ENCODE results near the gene SP100.
"Not testable (repeated sequence)": the region's sequence is repeated elsewhere in the genome, so short reads cannot be mapped to it uniquely, and the experiment has no call there.

Gene SP100

DNA sequence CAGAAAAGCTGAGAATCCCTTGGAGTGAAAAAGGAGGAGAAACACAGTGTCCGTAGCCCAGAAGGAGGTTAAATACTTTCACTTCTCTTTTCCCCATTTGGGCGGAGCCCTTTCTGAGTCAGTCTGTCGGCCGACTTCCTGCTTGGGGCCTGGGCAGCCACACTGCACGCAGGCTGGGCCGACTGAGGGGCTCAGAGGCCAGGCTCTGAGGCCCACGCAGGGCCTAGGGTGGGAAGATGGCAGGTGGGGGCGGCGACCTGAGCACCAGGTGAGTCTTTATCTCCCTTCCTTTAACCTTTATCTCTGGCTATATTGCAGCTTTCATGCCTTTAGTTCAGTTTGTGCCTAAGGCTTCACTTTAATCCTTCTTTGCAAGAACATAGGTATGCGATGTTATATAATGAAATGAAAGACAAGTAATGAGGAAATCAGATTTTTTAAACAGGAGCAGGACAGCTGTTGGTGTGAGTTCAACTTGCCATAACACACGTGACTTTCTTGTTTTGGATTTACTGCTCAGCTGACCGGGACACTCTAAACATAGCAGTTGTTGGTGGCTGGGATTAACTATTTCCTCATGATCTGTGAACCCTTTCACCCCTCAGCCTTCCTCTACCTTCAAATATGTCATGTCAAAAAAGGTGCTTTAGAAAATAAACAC lies at the start of gene SP100:
Gene SP100 (plus strand): TSS at position 141 of the 661 bp plus-strand sequence. CDS start 96 bp downstream, at position 237.
- no peak for DNase-seq

DNA sequence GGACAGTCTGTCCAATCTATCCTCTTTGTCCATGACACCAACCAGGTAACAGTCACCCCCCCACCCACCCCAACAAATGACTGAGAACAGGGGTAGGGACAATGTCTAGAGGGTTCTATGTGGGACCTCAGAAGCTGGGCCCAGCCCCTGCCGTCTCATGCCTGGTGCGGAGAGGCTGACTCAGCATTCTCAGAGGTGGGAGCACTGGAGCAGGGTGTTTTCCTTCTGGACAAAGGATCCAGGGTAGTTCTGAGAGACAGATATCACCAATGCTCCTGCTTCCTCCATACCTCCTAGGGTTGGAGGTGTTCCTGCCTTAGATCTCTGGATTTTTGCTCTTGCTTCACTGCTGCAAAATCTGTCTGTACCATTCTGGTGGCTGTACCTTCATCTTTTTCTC lies 33.9 kb upstream of the SP100 start:
- DNase-seq: no peak

DNA sequence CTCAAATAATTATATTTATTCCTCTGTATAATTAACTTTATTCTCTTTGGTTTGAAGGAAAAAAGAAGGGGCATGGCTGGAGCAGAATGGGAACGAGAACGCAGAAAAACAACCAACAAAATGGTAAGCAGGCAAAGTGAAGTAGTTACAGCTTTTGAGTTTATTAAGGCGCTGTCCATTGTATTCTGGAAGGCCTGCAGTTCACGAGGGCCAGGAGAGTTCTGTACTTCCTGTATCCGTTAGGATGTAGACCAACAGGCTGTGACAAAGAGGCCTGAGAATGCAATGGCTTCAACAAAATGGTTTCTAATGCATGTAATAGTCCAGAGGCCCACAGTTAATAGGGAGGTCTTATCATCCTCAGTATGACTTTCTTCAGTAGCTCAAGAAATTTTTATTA lies 32.5 kb upstream of the SP100 start:
- DNase-seq: no peak

DNA sequence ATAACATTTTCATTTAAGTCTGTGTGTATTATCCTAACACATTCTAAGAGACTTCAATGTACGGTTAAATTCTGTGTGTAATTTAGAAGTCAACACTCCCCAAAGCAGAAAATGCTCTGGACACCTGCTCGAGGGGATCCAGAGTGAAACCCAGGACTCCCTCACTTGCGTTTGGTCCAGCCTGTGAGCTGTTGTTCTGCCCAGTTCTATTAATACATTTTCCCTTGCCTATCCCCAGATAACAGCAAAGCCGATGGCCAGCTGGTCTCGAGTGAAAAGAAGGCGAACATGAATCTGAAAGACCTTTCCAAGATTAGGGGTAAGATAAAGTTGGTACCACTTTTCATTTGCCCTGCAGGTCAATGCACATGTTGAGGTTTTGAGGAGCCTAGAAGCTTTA lies 31.0 kb upstream of the SP100 start:
- no peak for DNase-seq

DNA sequence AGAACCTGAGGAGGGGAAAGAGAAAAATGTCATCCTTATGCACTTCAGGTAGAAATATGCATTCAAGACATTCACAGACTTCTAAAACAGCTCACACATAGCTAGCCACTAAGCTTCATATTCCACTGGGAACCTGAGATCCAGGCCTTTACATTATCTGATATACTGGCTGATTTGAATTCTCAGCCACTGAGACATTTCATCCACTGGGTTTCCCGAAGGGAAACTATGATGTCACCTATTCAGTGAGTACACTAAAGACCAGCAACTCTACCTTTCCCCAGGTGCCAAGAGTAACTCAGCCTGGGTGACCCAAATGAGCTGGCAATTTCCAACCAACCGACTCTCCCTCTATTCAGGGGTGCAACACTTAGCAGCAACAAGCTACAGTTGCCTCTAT lies 21.7 kb upstream of the SP100 start:
- DNase-seq: no peak

DNA sequence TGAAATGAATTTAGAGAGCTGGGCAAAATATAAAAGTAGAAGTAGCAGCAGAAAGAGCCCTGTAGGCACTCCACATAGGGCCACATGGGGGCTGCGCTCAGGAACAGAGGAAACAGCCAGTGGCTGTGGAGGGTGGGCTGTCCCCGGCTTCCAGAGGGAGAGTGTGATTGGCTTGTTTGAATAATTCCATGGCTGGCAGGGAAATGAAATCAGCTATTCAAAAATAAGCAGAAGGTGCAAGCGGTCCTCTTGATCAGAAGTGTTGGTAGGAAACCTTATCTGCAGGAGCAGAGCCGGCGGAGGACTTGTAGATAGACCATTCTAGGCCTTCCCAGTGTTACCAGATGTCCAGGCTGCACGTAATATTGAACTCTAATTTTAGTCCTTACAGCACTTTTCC lies 17.3 kb upstream of the SP100 start:
- not testable (repeated sequence) for DNase-seq

DNA sequence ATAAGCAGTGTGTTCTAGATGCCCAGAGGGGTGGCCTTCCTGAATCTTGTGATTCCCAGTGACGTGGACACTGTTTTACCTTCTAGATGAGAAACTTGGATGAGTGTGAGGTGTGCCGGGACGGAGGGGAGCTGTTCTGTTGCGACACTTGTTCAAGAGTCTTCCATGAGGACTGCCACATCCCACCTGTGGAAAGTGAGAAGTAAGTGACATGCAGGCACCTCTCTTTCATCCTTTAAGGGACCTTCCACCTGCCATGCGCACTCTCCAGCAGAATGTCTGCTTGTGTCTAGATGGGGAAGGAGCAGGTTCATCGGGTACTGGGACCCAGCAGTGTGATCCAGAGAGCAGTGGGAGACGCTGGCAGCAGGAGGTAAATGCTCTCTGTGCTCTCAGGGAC lies 16.0 kb upstream of the SP100 start:
- DNase-seq: no peak

DNA sequence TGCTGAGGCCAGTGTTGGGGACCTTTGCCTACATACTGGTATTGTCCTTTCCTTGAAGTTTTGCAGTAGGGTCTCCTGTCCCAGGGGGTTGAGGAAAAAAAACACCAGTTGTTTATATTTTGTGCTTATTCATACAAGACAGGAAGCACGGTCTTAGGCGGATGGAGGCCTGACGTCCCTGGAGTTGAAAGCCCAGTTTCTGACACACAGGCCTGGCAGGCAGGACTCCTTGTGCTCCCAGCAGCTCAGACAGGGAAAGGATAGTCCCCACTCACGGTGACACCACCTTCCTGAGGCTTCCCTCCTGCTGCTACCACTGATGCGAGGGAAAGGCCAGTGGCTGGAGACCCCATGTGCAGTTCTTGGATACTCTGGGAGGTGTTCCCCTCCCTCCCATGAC lies 15.5 kb upstream of the SP100 start:
- DNase-seq: no peak

DNA sequence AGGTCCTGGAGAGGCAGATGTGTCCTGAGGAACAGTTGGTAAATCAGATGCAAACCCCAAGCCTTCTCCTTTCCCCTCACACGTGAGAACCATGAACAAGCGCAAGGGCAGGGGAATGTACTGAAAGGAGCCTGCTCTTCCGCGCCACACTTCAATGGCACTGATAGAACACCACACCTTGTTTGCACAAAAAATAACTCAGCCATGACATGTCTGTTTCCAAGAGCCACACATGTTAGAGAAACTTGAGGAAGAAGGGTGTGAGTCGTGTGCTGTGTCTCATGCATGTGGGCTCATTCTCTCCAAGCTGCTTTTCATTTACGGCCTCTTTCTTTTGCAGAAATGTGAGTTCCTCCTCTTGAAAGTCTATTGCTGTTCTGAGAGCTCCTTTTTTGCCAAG lies 15.0 kb upstream of the SP100 start:
- not testable (repeated sequence) for DNase-seq

DNA sequence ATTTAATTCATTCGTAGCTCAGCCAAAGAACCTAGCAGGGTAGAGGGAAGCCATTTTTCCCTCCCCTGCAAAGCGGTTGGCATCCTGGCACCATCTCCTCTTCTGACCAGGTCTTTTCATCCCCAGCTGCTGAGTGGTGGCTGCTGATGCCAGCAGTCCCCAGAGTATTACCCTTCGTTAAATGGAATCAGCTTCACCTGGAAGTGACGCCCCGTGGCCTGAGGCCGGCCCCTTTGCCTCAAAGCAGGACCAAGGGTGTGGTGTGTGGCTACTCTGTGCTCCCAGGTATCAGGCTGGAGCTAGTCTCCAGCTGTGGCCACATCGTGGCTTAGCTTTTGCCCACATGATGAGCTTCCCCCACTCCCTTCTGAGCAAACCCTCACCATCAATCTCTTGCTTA lies 12.3 kb upstream of the SP100 start:
- no peak for DNase-seq

DNA sequence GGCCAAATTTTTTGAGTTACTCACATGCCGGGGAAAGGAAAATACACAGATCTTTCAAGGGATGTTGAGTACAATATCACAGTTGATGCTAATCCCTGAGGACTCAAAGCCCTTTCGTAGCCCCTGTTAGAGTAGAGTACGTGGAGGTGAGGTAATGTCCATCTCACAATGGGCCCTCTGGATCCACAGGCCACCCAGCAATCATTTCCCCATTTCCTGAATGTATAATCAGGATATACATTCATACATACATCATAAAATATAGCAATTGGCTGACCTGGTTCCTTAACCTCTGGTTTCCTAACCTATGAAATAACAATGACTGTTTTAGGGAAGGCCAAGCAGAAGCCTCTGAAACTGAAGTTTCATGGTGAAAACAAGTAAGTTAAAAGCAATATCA lies 10.2 kb upstream of the SP100 start:
- no peak for DNase-seq

DNA sequence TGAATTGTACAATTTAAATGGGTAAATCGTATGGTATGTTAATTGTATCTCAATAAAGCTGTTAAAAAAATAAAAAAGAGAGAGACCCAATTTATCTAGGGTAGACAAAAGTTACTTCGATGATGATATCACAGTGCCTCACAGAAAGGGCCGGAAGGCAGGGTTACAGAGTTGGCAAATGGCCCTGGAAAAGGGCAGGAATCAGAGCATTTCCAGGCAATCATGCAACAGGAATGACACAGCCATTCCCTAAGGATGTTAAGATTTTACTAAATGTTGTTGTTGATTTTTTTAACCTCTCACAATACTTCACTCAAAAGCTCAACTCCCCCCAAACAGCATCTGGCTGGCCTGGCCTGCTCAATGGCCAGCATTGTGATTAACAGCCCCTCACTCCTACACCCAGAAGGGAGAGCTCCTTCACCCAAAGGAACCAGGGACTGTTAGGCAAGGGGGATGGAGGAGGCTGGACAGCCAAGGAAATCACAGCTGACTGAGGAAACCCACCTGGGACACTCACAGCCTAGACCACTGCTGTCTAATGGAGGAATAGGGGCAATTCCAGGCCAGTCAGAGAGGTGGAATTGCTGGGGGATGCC lies 7.7 kb upstream of the SP100 start:
- no peak for DNase-seq

DNA sequence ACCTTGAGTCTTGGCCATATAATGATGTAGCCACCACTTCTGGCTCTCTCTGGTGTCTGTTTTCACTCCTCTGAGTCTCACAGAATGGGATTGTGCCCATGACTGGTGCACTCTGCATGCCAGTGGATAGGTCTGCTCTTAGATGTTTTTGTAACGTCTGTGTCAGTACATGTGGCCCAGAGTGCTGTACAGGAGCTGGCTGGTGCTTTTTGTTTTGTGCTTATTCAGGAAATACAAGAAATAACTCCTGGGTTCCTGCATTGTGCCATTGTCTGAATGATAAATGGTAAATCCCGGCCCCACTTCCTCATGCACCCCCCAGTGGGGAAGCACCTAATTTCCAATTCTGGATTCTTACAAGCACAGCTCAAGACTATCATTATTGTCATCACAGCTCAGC lies 6.7 kb upstream of the SP100 start:
- DNase-seq: not testable (repeated sequence)

DNA sequence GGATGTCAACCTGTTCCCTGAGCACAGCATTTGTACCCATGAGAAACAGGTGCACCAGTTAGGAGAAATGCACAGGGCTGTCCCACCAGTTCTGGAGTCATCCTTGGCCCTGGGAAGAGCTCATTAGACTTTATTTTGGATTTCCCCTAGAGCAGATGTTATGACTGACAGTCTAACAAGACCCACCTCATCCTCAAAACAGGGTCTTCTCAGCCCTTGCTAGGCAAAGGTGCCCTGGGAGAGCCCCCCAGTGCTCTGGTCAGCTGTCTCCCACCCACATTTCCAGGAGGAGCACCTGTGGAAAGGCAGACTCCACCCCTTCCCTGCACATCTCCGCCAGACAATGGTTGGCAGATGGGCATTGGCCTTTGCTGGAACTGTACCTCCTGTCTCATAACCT lies 5.7 kb upstream of the SP100 start:
- no peak for DNase-seq

DNA sequence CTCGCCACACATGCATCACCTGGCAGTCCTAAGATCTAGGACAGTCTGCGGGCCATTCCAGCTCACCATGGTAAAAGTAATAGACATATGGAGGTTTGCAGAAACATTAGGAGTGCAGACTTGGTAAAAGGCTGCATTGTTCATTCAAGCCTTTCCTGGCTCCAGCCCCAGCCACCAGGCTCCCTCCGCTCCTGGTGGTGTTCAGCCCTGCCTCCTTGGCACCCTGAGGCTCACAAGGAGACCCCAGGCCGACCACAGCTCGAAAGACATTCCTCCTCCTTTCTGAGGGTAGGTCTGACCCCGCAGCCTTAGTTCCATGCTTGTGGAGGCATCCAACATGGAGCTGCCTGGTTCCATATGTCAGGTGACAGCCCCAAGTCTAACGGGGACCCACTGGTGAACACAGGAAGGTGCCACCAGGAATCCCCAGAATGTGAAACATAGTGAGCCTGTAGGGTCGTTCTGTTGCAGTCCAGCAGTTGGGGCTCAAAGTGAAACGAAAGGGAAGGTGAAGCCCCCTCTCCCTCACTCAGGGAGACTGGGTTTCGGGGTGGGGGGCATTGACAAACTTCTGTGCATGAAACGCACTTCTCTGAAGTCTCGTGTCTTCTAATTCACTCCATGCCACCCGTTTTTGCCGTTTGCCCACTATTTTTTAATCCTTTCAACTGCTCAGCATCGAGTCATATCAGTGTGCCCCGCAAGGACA lies 5.0 kb upstream of the SP100 start:
- DNase-seq: no peak

DNA sequence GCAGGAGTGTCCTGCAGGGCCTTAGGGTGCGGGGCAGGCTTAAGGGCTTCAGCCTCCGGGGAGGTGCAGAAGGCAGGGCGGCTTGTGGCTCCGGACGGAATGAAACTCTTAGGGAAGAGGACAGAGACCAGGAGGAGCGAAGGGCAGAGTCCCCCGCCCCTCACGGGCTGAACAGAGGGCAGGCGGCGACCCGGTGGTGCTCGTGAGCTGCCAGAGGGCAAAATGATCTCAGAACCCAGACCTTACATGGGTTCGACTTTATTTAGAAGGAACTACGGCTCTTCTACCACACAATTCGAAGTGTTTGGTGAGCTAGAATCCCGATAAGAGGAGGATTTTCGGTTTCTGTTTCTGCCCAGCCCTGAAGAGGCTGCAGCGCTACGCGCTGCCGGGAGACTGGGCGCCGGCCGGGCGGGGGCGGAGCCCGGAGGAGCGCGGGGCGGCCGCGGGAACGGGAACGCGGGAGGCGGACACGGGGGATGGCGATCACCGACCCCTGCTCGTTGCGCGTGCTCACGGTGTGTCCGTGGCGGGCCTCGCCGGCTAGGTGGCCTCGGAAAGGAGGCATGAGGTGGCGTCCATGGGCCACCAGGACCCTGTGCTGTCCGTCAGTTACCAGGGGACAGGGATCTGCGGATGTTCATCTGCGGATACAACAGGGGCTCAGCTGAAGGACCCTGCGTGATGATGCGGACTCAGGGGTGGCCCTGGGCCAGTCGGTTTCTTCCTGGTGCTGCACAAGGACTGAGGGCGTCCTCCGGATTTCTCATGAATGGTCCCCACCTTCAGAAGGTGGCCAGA lies 4.2 kb upstream of the SP100 start:
- DNase-seq: peak; percentile 33

DNA sequence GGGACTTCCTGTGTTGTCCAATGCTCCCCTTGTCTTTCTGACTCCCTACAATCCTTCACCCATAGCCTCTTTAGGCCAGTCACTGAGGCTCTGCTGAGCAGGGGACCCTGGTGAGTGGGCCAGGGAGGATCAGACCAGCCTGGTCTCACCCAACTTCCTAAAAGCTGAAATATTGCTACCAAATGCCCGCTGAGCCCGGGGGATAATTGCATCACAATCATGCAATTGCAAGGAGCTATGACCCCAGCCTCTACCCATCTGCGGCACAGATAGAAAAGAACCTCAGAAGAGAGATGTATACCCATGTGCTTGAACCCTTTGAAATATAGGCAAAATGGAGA lies 3.7 kb upstream of the SP100 start:
- DNase-seq: no peak

DNA sequence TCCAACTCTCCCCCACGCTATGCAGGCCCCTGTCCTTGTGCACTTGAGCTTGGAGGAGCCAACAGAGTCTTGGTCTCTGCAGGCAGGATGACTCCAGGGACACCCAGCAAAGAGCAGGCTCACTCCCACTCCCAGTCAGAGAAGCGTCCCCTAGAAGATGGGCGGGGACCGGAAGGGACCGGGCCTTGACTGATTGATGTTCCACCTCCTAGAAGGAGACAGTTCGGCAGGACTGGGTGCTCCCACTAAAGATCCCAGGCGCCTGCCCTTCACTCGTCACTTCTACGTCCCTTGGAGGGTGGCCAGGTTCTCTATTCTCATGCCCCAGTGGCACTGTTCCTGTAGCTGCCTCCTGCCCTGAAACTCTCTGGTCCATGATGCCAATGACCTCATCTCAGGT lies 3.2 kb upstream of the SP100 start:
- no peak for DNase-seq

DNA sequence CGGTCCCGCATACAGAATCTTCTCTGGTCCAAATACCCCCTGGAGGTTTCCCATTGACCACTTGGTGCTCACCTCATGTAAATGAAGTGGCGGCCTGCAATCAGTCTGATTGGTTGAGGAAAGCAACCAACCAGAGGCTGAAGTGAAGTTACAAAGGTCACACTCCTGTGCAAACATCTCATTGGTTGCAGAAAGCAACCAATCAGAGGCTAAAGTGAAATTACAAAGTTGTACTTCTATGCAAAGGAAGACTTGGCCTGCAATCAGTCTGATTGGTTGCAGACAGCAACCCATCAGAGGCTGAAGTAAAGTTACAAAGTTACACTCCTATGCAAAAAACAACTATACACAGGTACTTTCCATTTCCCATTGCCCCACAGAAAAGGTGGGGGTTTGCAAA lies 2.5 kb upstream of the SP100 start:
- DNase-seq: no peak

DNA sequence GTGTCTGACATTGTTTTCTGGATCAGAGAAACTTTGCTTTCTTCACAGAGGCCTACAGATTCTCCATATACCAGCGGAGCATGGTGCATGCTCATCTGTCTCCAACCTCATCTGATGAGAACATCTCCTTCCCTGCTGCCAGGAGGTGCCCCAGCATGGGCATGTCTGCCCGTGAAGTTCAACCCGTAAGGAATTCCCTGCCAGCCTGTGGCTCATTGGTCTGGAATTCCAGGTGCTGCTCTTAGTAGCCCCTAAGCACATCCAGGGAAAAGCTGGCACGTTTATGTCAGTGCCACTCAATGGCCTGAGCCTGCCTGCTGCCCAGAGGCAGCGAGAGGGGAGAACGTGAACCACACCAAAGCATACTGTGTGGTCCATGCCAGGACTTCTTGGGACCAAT lies 1.7 kb upstream of the SP100 start:
- no peak for DNase-seq

DNA sequence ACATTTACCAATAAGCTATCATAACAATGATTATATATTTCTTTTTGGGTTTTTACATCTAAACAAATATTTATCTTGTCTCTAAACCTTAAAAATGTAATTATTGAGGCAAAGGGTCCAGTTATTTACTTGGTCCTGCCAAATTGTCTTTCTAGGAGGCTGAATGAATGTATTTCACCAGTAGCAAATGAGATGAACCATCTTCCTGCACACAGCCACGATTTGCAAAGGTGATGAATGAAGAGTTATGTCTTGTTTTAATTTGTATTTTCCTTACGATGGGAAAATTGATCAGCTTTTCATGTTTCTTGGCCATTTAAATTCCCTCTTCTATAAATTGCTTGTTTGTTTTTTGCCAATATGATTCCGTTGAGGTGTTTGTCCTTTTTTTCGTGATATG lies 1.4 kb downstream of the SP100 start:
- DNase-seq: no peak

DNA sequence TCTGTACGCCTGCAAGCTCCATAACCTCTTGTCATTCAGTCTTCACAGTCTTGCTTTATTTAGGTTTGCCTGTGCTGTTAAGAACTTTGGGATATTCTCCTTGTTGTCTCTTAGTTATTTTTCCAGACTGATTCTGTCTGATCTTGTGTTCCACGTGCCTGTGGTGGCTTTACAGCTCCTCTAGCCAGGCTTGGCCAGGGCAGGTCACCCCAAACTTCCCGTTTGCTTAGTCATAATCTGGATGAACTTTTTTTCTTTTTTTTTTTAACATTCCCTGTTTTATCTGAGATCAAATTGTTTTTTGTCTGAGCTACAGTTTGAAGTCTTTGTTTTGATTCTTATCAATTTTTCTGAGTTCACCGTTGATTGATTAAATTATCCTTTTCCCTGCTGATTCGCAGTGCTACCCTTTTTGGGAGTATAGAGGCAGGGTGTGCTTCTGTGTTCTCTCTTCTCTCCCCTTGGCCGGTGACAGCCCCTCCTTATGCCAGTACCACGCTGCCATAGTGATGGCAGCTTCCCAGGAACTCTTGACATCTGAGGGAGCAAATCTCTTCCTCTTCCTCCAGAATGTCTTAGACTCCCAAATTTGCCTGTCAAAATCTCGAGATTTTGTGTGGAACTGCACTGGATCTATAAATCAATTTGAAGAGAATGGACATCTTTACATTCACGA lies 2.5 kb downstream of the SP100 start:
- DNase-seq: no peak

DNA sequence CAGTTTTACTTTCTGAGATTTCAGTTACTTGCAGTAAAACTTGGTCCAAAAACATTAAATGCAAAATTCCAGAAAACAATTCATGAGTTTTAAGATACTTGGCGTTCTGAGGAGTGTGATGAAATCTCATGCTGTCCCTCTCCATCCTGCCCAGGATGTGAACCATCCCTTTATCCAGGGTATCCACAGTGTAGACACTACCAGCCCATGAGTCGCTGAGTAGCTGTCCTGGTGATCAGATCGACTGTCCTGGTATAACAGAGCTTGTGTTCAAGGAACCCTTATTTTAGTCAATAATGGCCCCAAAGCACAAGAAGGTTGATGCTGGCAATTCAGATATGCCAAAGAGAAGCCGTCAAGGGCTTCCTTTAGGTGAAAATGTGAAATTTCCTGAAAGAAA lies 3.2 kb downstream of the SP100 start:
- DNase-seq: no peak

Data from NCI-H1092 treated with DMSO at 0.1 percent for 48 hours (cell line).